GM21360 (cell line): ENCODE measurements around the gene CNTROB.

Source experiments
- ATAC-seq: cut with Tn5 transposase; IDR thresholded peaks from one replicate; pipeline ENCODE4 v1.9.1; 2021; ENCODE audit warnings: mild to moderate bottlenecking, moderate library complexity; ENCODE audit not compliant: unreplicated experiment

The CNTROB gene

DNA sequence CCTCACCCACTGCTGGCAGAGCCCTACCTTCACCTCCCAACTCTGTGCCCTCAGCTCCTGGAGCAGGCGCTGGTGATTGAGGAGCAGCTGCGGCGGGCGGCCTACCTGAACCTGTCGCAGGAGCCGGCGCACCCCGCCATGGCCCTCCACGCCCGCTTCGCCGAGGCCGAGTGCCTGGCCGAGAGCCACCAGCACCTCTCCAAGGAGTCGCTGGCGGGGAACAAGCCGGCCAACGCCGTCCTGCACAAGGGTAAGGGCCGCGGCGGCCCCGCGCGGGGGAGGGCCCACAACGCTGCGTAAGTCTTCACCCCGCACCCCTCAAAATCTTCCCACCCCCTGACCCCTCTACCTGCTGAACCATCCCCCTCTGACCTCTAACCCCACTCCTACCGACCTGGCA, 22.9 kb upstream of the CNTROB start:
- ATAC-seq: no peak

DNA sequence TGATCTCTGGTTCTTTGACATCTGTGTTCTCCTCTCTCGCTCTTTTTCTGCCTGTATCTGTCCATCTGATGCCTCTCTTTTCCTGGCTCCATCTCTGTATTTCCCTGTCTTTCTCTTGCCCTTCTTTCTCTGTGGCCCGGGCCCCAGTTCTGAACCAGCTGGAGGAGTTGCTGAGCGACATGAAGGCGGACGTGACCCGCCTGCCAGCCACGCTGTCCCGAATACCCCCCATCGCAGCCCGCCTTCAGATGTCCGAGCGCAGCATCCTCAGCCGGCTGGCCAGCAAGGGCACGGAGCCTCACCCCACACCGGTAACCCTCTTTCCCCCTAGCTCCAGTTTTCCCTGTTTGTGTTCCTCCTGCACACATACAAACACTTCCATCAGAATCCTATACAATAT, 21.7 kb upstream of the CNTROB start:
- ATAC-seq: no peak

DNA sequence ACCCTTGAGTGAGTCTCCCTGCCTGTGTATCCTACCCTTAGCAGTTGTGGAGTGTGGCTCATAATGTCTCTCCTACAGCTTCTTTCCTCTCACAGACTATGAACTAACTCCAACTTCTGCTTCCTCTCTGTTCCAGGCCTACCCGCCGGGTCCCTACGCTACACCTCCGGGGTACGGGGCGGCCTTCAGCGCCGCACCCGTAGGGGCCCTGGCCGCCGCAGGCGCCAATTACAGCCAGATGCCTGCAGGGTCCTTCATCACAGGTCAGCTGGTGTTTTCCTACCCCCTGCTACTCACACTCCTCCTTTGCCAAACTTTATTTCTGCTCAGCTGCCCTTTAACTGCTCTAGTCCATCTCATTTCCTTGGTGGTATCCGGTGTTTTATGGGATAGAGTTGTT, 21.3 kb upstream of the CNTROB start:
- ATAC-seq: no peak

DNA sequence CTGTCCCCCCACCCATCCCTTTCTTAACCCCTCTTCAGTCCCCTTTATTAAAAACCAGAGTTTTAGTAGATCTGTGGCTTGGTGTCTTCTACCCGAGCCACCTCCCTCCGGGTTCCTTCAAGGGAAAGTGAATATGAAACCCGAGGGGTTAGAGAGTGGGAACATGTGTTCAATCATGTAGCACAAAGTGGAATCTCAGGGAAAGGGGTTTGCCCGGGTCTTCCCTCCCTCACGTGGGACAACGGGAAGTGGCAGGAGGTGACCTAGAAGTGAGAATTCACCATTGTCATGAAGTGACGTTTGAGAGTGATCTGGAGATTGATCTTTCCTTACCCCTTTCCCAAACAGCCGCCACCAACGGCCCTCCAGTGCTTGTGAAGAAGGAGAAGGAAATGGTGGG, 20.9 kb upstream of the CNTROB start:
- no peak for ATAC-seq

DNA sequence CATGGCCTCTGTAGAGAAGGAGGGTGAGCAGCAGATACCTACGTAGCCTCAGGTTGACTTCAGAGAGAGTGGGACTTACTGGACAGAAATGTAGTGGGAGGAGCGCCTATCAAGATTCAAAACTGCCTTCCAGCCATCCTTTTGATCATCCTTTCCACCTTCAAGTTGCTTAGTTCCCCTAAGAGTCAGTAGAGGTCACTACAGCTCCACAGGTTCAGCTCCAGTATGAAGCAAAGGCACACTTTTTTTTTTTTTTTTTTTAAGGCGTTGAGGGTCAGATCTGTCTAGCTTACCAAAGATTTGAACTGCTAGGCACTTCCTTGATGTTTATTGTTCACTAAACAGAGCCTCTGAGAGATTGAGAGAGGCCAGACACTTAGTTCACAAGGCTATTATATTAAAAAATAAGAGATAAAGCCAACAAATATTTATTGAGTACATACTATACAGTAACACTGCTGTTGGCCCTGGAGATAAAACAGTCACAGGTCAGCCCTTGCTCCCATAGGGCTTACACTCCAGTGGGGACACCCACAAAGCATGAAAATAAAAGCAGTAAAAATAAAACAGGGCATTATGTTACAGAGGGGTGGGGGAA, 19.0 kb upstream of the CNTROB start:
- ATAC-seq: no peak

DNA sequence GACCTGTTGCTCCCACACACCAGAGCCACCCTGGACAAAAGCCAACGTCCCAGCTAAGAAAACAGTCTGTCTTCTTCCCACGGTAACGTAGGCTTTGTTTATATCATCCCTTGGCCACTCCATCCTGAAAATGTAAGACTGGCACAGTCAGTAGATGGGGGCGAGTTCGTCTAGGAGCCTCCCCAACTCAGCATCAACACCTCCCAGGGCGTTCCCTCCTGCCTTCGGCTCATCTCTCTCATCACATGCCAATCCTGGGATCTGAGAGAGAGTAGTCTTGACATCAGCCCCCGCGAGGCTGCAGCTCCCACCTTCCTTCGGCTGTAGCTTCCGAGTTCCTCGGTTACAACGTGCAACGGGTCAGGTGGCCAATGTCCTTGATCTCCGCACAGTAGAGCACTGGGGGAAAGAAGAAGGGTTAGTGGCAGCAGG, 16.8 kb upstream of the CNTROB start:
- ATAC-seq: no peak

DNA sequence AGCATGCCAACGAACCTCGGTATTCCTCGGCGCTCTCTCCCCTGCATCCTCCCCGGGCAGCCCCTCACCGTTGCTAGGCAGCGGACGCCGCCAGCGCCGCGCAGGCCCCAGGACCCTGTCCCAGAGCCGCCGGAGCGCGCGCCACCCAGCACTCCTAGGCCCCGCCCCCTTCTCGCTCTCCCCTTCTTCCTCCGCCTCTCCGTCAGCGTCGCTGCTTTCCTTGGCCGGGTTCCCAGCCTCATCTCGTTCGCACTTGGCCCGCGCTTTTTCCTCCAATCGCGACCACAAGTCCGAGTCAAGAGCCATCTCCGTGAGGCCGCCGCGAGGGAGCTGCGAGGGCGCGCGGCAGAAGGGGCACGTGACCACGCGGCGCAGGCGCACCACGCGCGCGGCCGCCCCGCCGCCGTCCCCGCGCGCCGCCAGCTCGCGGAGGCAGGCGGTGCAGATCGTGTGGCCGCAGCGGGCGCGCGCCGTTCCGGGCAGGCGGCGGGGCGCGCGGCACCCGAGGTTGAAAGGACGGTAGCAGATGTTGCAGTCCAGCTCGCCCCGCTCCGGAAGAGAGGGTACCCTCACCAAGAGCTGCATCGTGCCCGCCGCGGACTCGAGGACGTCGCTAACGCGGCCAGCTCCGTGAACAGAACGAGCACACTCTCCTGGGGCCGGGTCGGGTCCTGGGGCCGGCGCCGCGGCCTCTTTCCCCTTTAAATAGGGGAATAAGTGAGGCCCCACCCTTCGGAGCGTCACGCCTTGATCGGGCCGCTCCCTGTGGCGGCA, 16.2 kb upstream of the CNTROB start, which contains the start of gene RNF227:
Gene RNF227, minus strand, starts transcription at position 679 of the 774 bp plus-strand sequence. Its CDS starts 94 bp downstream, at position 585.
- peak; percentile 79 for ATAC-seq

DNA sequence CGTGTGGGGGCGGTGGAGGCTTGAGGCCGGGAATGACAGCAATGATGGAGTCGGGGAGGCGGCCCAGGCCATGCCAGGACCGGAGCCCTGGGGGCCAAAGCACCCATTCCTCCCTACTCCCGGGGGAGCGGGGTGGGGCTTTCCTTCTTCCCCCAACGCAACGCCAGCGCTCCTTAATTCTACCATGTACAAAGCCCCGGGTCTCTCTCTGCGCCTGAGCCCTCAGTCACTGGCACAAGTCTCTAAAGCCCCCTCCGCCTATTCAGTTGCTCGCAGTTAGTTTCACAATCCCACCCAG, 15.7 kb upstream of the CNTROB start:
- no peak for ATAC-seq

DNA sequence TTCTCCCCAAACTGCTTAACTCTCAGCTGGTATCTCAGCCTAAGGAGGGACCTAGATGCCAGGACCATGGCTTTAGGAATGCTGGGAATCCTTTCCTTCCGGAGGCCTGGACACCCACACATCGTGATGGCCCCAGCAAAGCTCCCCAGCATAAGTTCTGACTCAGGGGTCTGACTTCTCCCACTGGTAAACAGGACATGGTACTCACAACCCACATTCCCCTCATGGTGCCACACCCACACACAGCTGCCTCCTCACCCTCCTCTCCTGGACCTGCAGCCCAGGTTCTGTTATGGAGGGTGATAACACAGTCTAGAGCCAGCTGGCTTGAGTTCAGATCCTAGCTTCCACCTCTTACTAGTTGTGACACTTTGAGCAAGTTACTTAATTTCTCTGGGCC, 15.2 kb upstream of the CNTROB start:
- no peak for ATAC-seq

DNA sequence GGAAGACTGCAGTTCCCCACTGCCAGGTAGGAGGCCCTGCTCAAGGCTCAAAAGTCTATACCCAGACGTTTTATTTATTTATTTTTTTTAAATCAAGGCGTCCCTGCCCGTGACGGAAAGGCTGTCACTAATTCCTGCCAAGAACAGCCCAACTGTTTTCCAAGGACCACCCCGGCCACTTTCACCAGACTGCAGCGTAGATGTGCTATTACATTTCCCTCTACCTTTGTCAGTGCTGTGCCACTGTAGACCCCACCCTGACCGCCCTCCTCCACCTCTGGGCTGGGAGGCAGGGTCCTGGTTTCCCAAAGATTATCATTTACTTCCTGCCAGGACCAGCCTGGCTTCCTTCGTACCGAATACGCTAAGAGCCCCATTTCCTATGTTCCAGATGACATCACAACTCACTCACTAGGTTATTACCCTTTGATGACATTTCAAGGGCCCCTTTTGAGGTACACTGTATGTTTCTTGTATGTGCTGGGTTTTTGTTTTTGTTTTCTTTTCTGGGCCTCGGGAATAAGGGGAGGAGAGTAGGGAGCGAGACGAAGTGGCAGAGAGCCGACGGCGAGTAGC, 9.6 kb upstream of the CNTROB start:
- no peak for ATAC-seq

DNA sequence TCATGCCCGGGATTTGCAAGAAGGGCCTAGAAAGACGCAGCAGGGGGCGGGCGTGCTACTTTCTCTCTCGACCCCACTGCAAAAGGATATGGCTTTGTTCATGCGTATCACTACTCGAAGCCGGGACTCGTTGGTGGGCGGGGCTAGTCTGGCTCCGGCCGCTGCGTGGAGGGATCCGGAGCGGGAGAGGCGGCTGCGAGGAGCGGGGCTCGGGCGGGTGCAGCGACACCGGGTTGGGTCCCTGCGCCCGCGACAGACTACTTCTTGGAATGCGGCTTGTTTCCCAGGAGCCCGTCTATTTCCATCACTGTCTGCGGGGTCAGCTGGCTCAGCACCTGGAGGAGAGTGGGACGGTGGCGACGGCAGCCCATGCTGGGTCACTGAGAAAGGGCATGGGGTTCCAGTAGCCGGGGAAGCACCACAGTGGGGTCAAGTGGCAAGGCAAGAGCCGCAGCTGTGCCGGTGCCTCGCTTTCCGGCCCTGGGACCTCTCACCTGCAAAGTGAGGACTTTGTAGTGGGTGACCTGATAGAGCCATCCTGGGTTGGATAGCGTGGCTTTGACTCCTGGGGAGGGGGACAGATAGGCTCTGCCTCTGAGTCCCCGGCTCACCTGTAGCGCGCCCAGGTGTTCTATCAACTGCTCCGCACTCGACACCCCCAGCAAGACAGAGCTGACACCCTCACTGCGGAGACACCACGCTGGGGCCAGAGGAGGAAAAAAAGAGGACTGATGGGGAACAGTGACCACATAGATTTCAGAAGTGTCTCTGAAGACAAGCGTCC, 9.0 kb upstream of the CNTROB start:
- ATAC-seq: no peak

DNA sequence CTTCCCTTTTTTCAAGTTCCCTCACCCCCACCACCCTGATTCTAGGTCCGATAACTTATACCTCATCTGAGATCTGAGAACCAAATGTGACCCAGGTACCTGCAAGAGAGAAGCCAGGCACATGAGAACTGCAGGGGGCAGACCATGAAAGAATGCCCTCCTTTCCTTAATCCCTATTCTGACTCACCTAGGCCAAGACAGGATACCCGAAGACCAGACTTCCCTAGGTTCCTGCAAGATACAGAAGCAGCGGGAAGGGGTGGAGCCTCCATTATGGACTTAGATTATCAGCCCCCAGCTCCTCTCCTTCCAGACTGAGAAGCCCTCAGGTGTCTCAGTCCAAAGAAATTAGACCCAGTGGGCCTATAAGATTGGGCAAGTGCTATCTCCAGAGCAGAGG, 4.4 kb upstream of the CNTROB start:
- no peak for ATAC-seq

DNA sequence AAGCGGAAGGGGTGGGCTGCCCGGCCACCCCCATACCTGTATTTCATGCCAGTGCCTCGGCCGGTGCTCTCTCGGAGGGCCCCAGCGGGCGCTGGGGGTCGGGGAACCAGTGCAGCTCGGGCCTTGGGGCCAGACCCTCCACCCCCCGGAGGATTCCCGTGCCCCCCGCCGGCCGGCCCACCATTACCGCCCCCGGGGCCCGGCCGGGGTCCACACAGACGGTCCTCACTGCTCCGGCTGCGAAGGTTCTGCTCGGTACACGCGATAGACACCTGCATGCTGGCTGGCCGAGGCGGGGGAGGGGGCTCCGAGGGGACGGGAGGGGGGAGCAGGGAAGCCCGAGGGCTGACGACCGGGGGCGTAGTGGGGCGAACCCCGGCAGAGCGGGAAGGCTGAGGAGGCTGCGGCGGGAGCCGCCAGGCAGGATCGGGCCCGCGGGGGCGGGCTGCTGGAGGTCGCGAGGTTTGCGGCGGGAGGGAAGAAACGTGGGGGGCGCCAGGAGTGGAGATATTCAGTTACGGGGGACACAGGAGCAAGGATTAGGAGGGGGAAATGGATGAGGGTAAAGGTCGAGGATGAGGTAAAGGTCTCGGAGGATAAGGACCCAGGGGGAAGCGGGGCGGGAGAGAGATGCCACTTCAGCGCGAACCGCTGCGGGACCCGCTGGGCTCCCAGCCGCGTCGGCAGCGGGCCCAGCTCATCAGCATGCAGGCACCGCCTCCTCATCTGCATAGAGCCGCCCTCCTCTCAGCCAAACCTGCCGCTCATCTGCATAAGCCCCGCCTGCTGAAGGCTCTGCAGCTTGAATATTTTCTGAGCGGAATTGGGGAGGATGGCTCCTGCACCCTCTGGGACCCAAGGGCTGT, 2.6 kb upstream of the CNTROB start, which contains the start of gene KCNAB3:
Gene KCNAB3, minus strand, starts transcription at position 699 of the 866 bp plus-strand sequence. Its CDS starts 421 bp downstream, at position 278.
- ATAC-seq: no peak

DNA sequence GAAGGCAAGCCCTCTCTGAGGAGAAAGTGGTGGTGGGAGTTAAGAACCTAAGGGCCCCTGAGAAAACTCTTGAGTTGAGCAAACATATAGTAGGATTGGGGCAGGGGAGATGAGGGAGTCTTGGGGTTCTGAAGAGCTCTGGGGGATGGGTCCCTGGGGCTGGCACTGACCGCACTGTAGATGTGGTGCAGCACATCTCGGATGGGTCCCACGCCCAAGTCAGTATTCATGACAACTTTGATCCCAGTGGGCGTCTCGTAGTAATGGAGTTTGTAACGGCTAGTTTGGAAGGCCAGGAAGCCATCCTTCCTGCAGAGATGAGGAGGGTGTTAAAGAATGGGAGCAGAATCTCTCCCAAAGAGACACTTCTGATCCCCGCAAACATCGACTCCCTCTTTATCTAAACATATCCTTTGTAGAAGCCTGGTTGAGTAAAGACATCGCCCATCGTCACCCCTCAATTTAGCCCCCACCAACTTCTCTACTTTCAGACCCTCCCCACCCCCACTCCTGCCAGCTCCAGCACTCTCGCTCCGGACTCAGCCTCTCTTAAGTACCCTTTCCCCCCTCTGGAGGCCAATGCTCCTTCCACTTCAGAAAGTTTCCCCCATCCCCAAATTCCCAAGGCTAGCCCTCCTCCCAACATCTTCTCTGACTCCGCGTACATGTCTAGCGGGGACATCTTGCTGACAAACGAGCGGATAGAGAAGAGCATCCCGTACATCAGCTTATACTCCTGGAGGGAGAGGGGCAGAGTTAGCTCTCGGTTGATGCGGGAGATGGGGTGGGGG, 970 bp upstream of the CNTROB start:
- ATAC-seq: no peak

DNA sequence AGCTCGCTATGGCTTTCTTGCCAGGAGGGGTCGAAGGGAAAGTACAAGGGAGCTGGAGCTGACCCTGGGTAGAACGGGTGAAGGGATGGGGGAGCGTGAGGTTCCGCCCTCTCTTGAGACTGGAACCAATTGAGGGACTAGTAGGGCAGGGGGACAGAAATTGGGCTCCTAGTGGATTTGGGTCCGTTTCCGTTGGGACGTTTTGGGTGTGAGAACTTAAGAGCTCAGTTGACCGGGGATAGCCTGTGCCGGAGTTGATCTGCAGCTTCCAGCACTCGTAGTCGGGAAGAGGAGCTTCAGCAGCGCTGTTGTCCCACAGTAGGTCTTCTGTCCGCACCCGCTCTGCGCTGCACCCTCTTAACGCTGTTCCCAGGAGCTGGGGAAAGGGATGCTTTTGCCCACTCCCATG, 481 bp downstream of the CNTROB start:
- no peak for ATAC-seq

DNA sequence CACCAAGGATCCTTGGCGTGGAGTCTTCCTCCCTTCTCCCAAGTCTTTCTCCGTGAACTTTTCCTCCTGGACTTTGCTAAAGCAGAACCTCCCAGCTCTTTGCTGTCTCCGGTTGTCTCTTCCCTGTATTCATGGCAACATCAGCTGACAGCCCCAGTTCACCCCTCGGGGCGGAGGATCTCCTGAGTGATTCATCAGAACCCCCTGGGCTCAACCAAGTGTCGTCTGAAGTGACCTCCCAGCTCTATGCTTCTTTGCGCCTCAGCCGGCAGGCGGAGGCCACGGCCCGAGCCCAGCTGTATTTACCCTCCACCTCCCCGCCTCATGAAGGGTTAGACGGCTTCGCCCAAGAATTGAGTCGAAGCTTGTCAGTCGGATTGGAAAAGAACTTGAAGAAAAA, 943 bp downstream of the CNTROB start:
- ATAC-seq: no peak

DNA sequence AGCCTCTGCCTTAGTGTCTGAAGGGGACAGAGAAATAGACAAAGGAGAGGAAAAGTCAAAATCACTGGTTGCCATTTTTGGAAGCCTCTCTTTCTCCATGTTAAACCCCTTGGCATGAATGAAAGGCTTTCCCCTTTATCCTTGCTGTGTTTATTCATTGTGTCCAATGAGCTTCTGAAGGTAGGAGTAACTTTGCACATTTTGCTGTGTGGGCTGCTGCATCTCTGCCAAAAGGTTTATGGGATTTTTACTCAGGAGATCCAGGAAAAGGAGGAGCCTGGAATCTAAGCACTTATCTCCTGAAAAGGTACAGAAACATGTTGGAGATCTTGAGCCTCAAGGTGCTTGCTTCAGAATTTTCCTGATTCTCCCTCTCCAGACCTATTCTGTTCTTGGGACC, 3.9 kb downstream of the CNTROB start:
- ATAC-seq: no peak

DNA sequence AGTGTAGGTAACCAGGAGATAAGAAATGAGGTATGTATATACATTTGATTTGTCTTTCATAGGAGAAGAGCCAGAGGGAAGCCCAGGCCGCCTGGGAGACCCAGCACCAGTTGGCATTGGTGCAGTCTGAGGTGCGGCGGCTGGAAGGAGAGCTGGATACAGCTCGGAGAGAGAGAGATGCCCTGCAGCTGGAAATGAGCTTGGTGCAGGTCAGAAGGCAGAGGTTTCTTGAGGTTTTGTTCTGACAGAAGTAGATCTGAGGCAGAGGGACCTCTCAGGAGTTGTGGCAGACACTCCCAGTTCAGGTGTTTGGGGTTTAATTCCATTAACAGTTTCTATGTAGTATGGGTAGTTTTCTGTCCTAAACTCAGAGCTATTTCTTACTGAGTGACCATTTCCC, 8.0 kb downstream of the CNTROB start:
- ATAC-seq: no peak

DNA sequence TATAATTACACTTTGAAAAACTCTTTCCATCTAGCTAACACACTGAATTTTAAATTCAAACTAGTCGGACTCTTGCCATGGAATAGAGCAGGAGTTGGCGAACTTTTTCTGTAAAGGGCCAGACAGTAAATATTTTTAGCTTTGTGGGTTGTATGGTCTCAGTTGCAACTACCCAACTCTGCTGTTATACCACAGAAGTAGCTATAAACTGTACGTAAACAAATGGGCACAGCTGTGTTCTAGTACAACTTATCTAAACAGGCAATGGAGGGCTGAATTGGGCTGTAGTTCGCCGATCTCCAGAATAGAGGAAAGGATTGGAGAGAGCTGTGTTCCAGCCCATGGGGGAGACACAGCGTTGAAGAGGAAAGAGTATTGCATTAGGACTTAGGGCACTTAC, 8.7 kb downstream of the CNTROB start:
- ATAC-seq: no peak

DNA sequence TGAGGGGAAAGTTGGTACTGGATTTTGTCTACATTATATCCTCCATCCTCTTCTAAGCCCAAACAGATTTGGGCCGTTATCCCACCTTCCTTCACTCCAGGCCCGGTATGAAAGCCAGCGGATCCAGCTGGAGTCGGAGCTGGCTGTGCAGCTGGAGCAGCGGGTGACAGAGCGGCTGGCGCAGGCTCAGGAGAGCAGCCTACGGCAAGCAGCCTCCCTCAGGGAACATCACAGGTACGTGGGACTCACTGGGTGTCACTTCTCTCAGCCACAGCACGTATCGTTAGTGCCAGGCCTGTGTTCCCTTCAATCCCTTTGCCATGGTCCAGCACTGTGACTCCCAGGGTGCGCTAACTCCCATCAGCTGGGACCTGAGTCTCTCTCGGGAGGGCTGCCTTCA, 11.3 kb downstream of the CNTROB start:
- no peak for ATAC-seq
